WERI-Rb-1 (cell line): Measurements from ENCODE around the gene AATK.
A peak's percentile ranks its signal among the peaks of the same experiment; 100 is the strongest.

Experiments used
- DNase-seq: peaks from one replicate; pipeline ENCODE4 v3.0.0-alpha.2; 2020
- H3K27ac ChIP-seq: fragments of 250-450 bp; sonication (Bioruptor Pico); 2 replicates; pipeline ENCODE4 v1.5.1; 2020; ENCODE audit warnings: mild to moderate bottlenecking, moderate library complexity
- H3K27me3 ChIP-seq: fragments of 250-450 bp; sonication (Bioruptor Pico); 2 replicates; pipeline ENCODE4 v1.5.1; 2021; ENCODE audit warnings: mild to moderate bottlenecking, low read depth, moderate library complexity; ENCODE audit not compliant: insufficient read depth, severe bottlenecking
- H3K36me3 ChIP-seq: fragments of 250-450 bp; sonication (Bioruptor Pico); 2 replicates; pipeline ENCODE4 v1.5.1; 2020; ENCODE audit warnings: mild to moderate bottlenecking, moderate library complexity
- H3K4me3 ChIP-seq: 2 replicates; pipeline ENCODE4 v1.5.1; 2011; ENCODE audit warnings: low read depth, mild to moderate bottlenecking, control low read depth, low read length
- H3K9me3 ChIP-seq: fragments of 250-450 bp; sonication (Bioruptor Pico); 2 replicates; pipeline ENCODE4 v1.5.1; 2021; ENCODE audit warnings: mild to moderate bottlenecking, moderate library complexity; ENCODE audit not compliant: severe bottlenecking
- CTCF ChIP-seq: IDR thresholded peaks from 2 replicates; pipeline ENCODE4 v1.5.1; 2011; ENCODE audit warnings: low read depth, mild to moderate bottlenecking, control low read depth, inconsistent platforms, low read length

The AATK gene

GRCh38 chr17:81075307-81075706 is 90.7 kb downstream of the AATK start:
- TF ChIP-seq CTCF = peak; percentile 70; the same call in 1 of the 2 replicates
- no peaks in the 10 kb centered on the region for H3K27me3 ChIP-seq
- H3K4me3 ChIP-seq = peak overlapping the region; percentile 12; the same call in 1 of the 2 replicates
- H3K27ac ChIP-seq = peak overlapping the region; percentile 98
- H3K36me3 ChIP-seq = peaks cover 49% of the 10 kb centered on the region
- DNase-seq = peak; percentile 93
- H3K9me3 ChIP-seq = no peaks in the 10 kb centered on the region

- no peaks in the 10 kb centered on the region for H3K9me3 ChIP-seq
- H3K27me3 ChIP-seq = no peaks in the 10 kb centered on the region
- no peak for DNase-seq
- TF ChIP-seq CTCF = no peak
- H3K4me3 ChIP-seq = no peak overlapping the region
- H3K27ac ChIP-seq = peak overlapping the region; percentile 98
- peaks cover 48% of the 10 kb centered on the region for H3K36me3 ChIP-seq
Measured at GRCh38 chr17:81074875-81075274, 91.1 kb downstream of the AATK start.

GRCh38 chr17:81073967-81074839 is 91.8 kb downstream of the AATK start:
- H3K9me3 ChIP-seq = no peaks in the 10 kb centered on the region

DNA sequence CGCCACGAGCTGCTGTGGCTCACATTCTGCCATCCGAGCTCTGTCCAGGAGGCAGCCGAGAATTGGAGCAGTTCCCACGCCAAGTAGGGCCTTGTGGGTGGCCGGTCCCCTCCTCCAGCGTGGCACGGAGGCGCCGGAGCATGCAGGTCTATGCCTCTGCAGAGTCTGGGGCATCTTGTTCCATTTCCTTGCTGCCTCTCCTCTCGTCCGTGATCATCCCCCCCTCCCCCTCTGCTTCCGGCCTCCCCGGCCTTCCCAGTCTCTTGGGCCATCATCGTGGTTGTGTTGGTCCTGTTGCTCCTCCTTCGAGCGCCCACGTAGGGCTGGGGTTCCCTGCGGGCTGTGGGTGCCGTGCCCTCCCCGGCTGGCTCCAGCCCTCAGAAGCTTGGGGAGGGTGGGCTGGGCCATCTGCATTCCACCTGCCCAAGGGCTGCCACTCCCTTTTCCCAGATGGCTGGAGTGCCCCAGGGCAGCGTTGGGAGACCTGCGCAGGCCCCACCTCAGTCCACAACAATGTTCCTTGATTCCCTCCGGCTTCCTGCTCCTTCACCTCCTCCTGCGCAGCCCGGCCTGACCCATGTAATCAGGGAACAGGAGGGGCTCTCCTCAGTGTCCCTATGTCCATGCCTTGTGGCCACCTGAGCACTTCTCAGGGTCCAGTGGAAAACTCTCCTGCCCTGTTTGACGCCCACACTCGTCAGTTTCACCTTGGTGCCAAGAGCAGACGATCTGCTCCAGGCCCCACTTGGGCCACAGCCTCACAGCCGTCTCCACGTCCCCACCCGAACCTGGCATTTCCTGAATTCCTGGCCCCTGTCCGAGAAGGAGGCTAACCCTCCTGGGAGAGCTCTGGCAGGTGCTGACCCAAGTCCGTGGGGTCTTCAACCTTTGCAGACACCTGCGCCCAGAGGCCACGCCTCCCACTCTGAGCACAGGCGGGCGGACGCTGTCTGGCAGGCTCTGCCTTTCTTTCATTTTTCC is 94.0 kb downstream of the AATK start:
- Histone ChIP-seq H3K4me3 (no peak overlapping the region), H3K27me3 (no peaks in the 10 kb centered on the region), H3K9me3 (no peaks in the 10 kb centered on the region), H3K27ac (peak overlapping the region; percentile 33), H3K36me3 (peaks cover 51% of the 10 kb centered on the region)
- no peak for DNase-seq
- no peak for TF ChIP-seq CTCF

More at GRCh38 chr17:81073967-81074839, 91.8 kb downstream of the AATK start:
- no peak overlapping the region for H3K4me3 ChIP-seq
- H3K27ac ChIP-seq = peak overlapping the region; percentile 98
- peaks cover 48% of the 10 kb centered on the region for H3K36me3 ChIP-seq
- no peaks in the 10 kb centered on the region for H3K27me3 ChIP-seq
- no peak for DNase-seq
- no peak for TF ChIP-seq CTCF

GRCh38 chr17:81070541-81071246 is 95.3 kb downstream of the AATK start:
- Histone ChIP-seq H3K27me3 (no peaks in the 10 kb centered on the region), H3K27ac (peak overlapping the region; percentile 7; the same call in 1 of the 2 replicates)
- no peak for DNase-seq

More at GRCh38 chr17:81070541-81071246, 95.3 kb downstream of the AATK start:
- H3K9me3 ChIP-seq = no peaks in the 10 kb centered on the region
- no peak for TF ChIP-seq CTCF
- H3K36me3 ChIP-seq = peaks cover 58% of the 10 kb centered on the region
- H3K4me3 ChIP-seq = no peak overlapping the region
